ENCODE measurements around the gene STOM. TPM values are rescaled to one million over a fixed set of nuclear protein-coding genes. Genes with fewer than 3 reads are reported as not detected.

STOM gene
- total and polyA plus RNA-seq, 5 donors, result 146 to 246 (median 153) TPM

GRCh38 chr9:121393318-121393717 is 23.3 kb upstream of the STOM start:
- Histone ChIP-seq H3K27me3 (ENCODE audit: control insufficient read depth, insufficient read depth) (no peaks in the 10 kb centered on the region), H3K4me3 (ENCODE audit: low read length) (no peak overlapping the region), H3K27ac (ENCODE audit: low read length) (no peak overlapping the region), H3K9me3 (ENCODE audit: control insufficient read depth, low read length) (no peaks in the 10 kb centered on the region), H3K4me1 (ENCODE audit: control insufficient read depth, insufficient read depth, low read length) (no peaks in the 10 kb centered on the region)
- ATAC-seq, result no peak
- intact Hi-C loops (cut with DNase I), result loop anchor here in 2 of 4 donors (10.0 kb wide), 2 partner anchors 79 to 179 kb away; no protein-coding TSS in a partner anchor
- DNase-seq, result no peak
- WGBS, result 43% methylated on average over 2 of the region's 2 CpGs

DNA sequence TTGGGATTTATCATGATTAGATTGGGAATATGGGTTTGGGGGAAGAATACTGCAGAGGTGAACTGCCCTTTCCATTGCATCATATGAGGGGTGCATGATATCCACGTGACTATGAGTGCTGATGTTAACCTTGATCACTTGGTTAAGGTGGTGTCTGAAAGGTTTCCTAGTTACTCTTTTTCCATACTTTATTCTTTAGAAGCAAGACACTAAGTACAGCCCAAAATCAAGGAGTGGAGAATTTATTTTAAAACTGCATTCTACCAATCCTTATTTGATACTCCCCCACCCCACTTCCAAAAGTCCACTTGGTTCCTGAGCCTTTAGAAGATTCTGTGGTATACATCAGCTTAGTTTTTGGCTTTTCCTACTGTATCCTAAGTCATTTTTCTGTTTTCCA is 20.3 kb upstream of the STOM start:
- Histone ChIP-seq H3K27ac (ENCODE audit: low read length) (no peak overlapping the region), H3K4me1 (ENCODE audit: control insufficient read depth, insufficient read depth, low read length) (no peaks in the 10 kb centered on the region), H3K9me3 (ENCODE audit: control insufficient read depth, low read length) (no peaks in the 10 kb centered on the region), H3K4me3 (ENCODE audit: low read length) (no peak overlapping the region), H3K27me3 (ENCODE audit: control insufficient read depth, insufficient read depth) (no peaks in the 10 kb centered on the region)
- WGBS, result 74% methylated on average over 1 of the region's 1 CpG
- no peak for DNase-seq
- intact Hi-C loops (cut with DNase I), result loop anchor here in 2 of 4 donors (10.0 kb wide), 2 partner anchors 76 to 176 kb away; no protein-coding TSS in a partner anchor
- no peak for ATAC-seq

DNA sequence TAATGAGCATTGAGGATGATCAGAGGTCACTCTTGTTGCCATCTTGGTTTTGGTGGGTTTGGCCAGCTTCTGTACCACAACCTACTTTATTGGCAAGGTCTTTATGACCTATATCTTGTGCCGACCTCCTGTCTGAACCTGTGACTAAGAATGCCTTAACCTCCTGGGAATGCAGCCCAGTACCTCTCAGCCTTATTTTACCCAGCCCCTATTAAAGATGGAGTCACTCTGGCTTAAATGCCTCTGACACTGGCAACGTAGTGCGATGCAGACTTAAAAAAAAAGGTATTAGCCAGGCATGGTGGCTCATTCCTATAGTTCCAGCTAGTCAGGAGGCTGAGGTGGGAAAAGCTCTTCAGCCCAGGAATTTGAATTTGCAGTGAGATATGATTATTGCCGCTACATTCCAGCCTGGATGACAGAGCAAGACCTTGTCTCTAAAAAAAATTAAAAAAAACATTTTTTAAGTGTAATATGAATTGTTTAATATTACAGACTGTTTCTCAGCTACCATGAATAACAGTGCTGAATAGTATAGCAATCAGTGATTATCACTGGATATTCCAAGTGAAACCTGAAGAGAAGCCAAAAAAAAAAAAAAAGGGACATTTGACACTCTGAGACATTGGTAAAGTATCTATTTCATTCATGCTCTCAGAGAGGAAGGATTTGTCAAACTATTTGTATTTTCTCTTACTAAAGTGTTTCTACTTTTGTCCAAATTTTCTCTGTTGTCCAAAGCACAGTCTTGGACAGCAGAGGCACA is 18.3 kb upstream of the STOM start:
- no peaks in the 10 kb centered on the region for H3K4me1 ChIP-seq (ENCODE audit: control insufficient read depth, insufficient read depth, low read length)
- no peak for ATAC-seq
- H3K27me3 ChIP-seq (ENCODE audit: control insufficient read depth, insufficient read depth), result no peaks in the 10 kb centered on the region
- H3K27ac ChIP-seq (ENCODE audit: low read length), result no peak overlapping the region
- H3K9me3 ChIP-seq (ENCODE audit: control insufficient read depth, low read length), result no peaks in the 10 kb centered on the region
- 71% methylated on average over 4 of the region's 4 CpGs for WGBS
- no peak overlapping the region for H3K4me3 ChIP-seq (ENCODE audit: low read length)
- intact Hi-C loops (cut with DNase I), result no loop called here
- DNase-seq, result no peak

DNA sequence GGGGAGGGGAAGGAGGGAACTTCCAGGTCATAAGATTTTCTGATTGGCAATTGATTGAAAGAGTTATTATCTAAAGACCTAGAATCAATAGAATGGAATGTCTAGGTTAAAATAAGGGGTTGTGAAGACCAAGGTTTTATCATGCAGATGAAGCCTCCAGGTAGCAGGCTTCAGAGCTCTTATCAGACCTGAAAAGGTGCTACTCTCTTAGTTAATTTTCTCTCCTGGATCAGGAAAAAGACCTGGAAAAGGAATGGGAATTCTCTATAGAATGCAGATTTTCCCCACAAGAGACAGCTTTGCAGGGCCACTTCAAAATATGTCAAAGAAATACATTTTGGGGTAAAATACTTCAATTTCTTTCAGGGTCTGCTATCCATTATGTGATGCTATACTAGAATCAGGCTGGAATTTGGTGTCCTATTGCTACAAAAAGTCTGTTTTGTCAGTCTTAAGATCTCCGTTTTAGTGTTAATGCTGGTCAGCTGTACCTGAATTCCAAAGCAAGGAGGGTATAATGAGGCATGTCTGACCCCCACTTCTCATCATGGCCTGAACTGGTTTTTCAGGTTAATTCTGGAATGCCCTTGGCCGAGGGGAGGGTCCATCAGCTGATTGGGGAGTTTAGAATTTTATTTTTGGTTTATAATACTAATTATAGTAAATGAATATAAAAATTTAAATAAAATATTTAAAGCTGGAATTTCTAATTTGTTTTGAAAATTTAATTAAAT is 16.6 kb upstream of the STOM start:
- 91% methylated on average over 2 of the region's 2 CpGs for WGBS

DNA sequence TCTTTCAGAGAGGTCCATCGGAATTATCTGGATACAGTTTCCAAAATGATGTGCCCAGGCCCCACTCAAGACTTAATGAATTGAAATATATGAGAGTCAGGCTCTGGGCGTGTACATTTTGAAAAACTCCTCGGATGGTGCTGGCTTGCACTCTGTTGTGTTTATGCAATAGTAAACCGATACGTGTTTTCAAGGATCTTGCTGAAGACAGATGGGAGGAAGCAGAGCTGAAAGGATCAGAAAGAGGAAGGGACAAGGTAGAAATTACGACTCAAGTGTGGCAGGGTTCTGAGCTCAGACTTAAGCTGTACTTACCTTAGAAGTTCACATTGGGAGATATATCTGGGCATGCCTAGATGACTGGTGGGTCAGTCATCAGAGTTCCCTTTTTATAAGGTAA is 13.7 kb upstream of the STOM start:
- no peaks in the 10 kb centered on the region for H3K4me1 ChIP-seq (ENCODE audit: control insufficient read depth, insufficient read depth, low read length)
- no peaks in the 10 kb centered on the region for H3K27me3 ChIP-seq (ENCODE audit: control insufficient read depth, insufficient read depth)
- intact Hi-C loops (cut with DNase I), result no loop called here
- no peak overlapping the region for H3K4me3 ChIP-seq (ENCODE audit: low read length)
- no peak for ATAC-seq
- 77% methylated on average over 6 of the region's 6 CpGs for WGBS
- no peak overlapping the region for H3K27ac ChIP-seq (ENCODE audit: low read length)
- no peak for DNase-seq
- H3K9me3 ChIP-seq (ENCODE audit: control insufficient read depth, low read length), result no peaks in the 10 kb centered on the region

More for the DNA sequence above, 16.6 kb upstream of the STOM start:
- ATAC-seq (no peak), DNase-seq (no peak)
- Histone ChIP-seq H3K4me1 (ENCODE audit: control insufficient read depth, insufficient read depth, low read length) (no peaks in the 10 kb centered on the region), H3K4me3 (ENCODE audit: low read length) (no peak overlapping the region), H3K27me3 (ENCODE audit: control insufficient read depth, insufficient read depth) (no peaks in the 10 kb centered on the region), H3K27ac (ENCODE audit: low read length) (no peak overlapping the region), H3K9me3 (ENCODE audit: control insufficient read depth, low read length) (no peaks in the 10 kb centered on the region)
- intact Hi-C loops (cut with DNase I), result no loop called here

GRCh38 chr9:121380846-121381245 is 10.8 kb upstream of the STOM start:
- ATAC-seq (no peak), DNase-seq (no peak)
- Histone ChIP-seq H3K9me3 (ENCODE audit: control insufficient read depth, low read length) (no peaks in the 10 kb centered on the region), H3K4me3 (ENCODE audit: low read length) (no peak overlapping the region), H3K27ac (ENCODE audit: low read length) (no peak overlapping the region), H3K4me1 (ENCODE audit: control insufficient read depth, insufficient read depth, low read length) (no peaks in the 10 kb centered on the region), H3K27me3 (ENCODE audit: control insufficient read depth, insufficient read depth) (no peaks in the 10 kb centered on the region)
- intact Hi-C loops (cut with DNase I), result no loop called here

GRCh38 chr9:121376214-121376830 is 6.3 kb upstream of the STOM start:
- Histone ChIP-seq H3K27ac (ENCODE audit: low read length) (no peak overlapping the region), H3K4me3 (ENCODE audit: low read length) (no peak overlapping the region), H3K27me3 (ENCODE audit: control insufficient read depth, insufficient read depth) (no peaks in the 10 kb centered on the region), H3K4me1 (ENCODE audit: control insufficient read depth, insufficient read depth, low read length) (peaks cover 3% of the 10 kb centered on the region), H3K9me3 (ENCODE audit: control insufficient read depth, low read length) (no peaks in the 10 kb centered on the region)
- intact Hi-C loops (cut with DNase I), result no loop called here
- 86% methylated on average over 4 of the region's 4 CpGs for WGBS
- no peak for ATAC-seq
- no peak for DNase-seq

DNA sequence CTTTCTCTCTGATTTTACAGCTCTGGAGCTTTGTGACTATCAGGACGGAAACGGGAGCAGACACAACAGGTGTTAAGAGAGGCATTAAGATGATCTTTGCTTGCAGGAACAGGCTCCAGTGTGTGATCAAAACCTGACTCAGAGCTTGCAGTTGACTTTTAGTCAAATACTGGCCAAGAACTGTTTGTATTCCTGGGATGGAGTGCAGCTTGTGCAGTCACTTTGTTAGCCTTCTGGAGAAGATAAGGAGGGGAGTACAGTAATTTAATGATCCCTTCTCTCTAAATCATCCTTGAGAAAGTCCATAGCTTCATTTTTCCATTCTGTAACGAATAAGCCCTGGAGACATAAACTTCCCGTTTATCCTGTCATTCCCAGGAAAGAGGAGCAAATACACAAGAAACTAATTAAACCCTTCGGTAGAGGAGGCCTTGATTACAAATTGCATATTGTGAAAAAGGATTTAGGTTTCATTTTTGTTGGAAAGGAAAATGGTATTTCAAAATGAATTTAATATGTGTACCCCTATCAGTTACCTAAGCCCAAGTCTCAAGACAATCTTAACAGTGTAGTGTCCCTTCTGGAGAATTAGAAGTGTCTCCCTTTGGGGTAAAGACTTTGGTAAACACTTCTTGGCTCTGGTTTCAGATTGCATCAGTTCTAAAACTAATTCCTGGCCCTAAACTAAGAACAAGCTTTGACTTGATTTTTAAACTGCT is 3.1 kb upstream of the STOM start:
- intact Hi-C loops (cut with DNase I), result loop anchor here in 2 of 4 donors (2.0 to 5.0 kb wide), 3 partner anchors 46 to 96 kb away; no protein-coding TSS in a partner anchor
- 32% methylated on average over 5 of the region's 5 CpGs for WGBS
- ATAC-seq (no peak), DNase-seq (no peak)
- Histone ChIP-seq H3K9me3 (ENCODE audit: control insufficient read depth, low read length) (no peaks in the 10 kb centered on the region), H3K4me3 (ENCODE audit: low read length) (no peak overlapping the region), H3K27me3 (ENCODE audit: control insufficient read depth, insufficient read depth) (no peaks in the 10 kb centered on the region), H3K27ac (ENCODE audit: low read length) (peak overlapping the region; percentile 73), H3K4me1 (ENCODE audit: control insufficient read depth, insufficient read depth, low read length) (peaks cover 3% of the 10 kb centered on the region)

DNA sequence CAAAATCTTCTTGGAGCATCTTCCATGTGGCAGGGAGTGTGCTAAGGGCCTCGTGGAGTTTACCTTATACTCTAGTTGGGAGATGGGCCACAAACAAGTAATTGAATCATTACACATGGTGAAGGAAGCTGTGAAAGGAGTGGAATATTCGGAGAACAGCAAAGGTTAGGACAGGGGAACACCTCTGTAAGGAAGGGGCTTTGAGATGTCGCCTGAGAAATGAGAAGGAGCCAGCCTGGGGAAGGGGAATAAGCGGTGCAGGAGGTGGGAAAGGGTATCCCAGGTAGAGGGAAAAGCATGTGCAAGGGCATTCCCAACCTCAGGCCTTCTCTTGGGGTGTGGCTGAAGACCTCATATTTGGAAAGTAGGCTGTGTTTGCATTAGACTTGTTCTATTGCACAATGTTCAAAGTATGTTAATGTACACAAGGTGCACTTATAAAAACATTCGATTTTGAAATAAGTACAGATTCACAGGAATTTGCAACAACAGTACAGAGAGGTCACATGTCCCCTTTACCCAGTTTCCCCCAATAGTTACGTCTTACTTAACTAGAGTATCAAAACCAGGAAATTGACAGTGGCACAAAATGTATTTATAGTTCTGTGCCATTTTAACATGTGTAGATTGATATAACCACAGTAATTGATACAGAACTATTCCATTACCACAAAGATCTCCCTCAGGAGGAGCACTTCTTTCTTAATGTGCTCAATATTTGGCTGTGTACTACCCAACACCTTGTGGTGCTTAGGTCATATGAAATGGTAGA is 2.4 kb upstream of the STOM start:
- DNase-seq (no peak), ATAC-seq (no peak)
- peak overlapping the region; percentile 73 for H3K27ac ChIP-seq (ENCODE audit: low read length)
- H3K4me3 ChIP-seq (ENCODE audit: low read length), result no peak overlapping the region
- H3K9me3 ChIP-seq (ENCODE audit: control insufficient read depth, low read length), result no peaks in the 10 kb centered on the region
- intact Hi-C loops (cut with DNase I), result loop anchor here in 2 of 4 donors (2.0 to 5.0 kb wide), 3 partner anchors 45 to 95 kb away; no protein-coding TSS in a partner anchor
- WGBS, result 76% methylated on average over 6 of the region's 6 CpGs
- H3K27me3 ChIP-seq (ENCODE audit: control insufficient read depth, insufficient read depth), result no peaks in the 10 kb centered on the region
- peaks cover 3% of the 10 kb centered on the region for H3K4me1 ChIP-seq (ENCODE audit: control insufficient read depth, insufficient read depth, low read length)

GRCh38 chr9:121371495-121372061 is 1.5 kb upstream of the STOM start:
- no peaks in the 10 kb centered on the region for H3K9me3 ChIP-seq (ENCODE audit: control insufficient read depth, low read length)
- intact Hi-C loops (cut with DNase I), result loop anchor here in 3 of 4 donors (2.0 to 5.0 kb wide), 4 partner anchors 44 to 94 kb away; no protein-coding TSS in a partner anchor
- ATAC-seq (no peak), DNase-seq (no peak)
- H3K27ac ChIP-seq (ENCODE audit: low read length), result no peak overlapping the region
- H3K4me3 ChIP-seq (ENCODE audit: low read length), result no peak overlapping the region
- no peaks in the 10 kb centered on the region for H3K27me3 ChIP-seq (ENCODE audit: control insufficient read depth, insufficient read depth)
- WGBS, result 61% methylated on average over 4 of the region's 4 CpGs
- H3K4me1 ChIP-seq (ENCODE audit: control insufficient read depth, insufficient read depth, low read length), result peaks cover 3% of the 10 kb centered on the region
